Gastroesophageal sphincter (tissue), 3 donors: ENCODE measurements around the gene LRP1B.

Experiments
- EP300 ChIP-seq: sonication (generic); formaldehyde crosslinking; IDR thresholded peaks from one replicate; pipeline ENCODE4 v1.6.1; 2017; ENCODE audit warnings: antibody characterized with exemption, mild to moderate bottlenecking
- POLR2AphosphoS5 ChIP-seq: sonication (generic); formaldehyde crosslinking; IDR thresholded peaks from one replicate; pipeline ENCODE4 v1.6.1; 2017; ENCODE audit warnings: antibody characterized with exemption
- TF ChIP-seq, protein P1 (sequence below), 4 experiments: fragments of 200-600 bp in 2 of 4; fragments of 450-650 bp in 2 of 4; sonication (generic) in 1 of 4; IDR thresholded peaks; one replicate each; pipeline ENCODE4 v1.5.1; 2017 to 2019; ENCODE audit warnings: antibody characterized with exemption in 4 of 4, mild to moderate bottlenecking in 2 of 4, moderate library complexity in 2 of 4

DNA sequence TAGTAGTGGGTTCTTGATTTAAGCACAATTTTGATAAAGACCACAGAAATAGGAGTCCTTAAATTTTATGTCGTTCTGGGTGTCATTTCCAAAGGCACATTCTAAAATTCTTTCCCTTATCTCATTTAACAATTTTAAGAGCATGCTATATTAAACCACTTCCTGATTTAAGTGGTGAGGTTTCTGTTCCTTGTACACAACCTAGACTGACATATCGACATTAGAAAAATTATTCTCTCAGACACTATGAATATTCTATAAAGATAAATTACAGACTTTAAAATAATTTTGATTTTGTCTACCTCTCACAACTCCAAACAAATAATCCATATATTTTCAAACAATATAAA, 923.8 kb downstream of the LRP1B start:
- TF ChIP-seq, protein P1, sequence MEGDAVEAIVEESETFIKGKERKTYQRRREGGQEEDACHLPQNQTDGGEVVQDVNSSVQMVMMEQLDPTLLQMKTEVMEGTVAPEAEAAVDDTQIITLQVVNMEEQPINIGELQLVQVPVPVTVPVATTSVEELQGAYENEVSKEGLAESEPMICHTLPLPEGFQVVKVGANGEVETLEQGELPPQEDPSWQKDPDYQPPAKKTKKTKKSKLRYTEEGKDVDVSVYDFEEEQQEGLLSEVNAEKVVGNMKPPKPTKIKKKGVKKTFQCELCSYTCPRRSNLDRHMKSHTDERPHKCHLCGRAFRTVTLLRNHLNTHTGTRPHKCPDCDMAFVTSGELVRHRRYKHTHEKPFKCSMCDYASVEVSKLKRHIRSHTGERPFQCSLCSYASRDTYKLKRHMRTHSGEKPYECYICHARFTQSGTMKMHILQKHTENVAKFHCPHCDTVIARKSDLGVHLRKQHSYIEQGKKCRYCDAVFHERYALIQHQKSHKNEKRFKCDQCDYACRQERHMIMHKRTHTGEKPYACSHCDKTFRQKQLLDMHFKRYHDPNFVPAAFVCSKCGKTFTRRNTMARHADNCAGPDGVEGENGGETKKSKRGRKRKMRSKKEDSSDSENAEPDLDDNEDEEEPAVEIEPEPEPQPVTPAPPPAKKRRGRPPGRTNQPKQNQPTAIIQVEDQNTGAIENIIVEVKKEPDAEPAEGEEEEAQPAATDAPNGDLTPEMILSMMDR (IDR thresholded peaks at IDR 0.05) = no peak
- no peak for TF ChIP-seq EP300
- no peak for TF ChIP-seq POLR2AphosphoS5
